K562 (cell line): Measurements from ENCODE around the gene RIMKLA. TPM values are rescaled to one million over a fixed set of nuclear protein-coding genes. Genes with fewer than 3 reads are reported as not detected.

Experiments used
- CHD1 ChIP-seq: fragments of 200-600 bp; sonication (generic); IDR thresholded peaks from one replicate; pipeline ENCODE4 v1.6.1; 2012; ENCODE audit warnings: mild to moderate bottlenecking, moderate library complexity, low read length, inconsistent platforms
- ESRRA ChIP-seq: fragments of 450-650 bp; IDR thresholded peaks from 2 replicates; pipeline ENCODE4 v1.6.1; 2014; ENCODE audit warnings: low read depth, mild to moderate bottlenecking, moderate library complexity, borderline replicate concordance
- ETS1 ChIP-seq: conservative IDR thresholded peaks from 2 replicates; pipeline ENCODE4 v1.6.1; 2011; ENCODE audit warnings: low read depth, mild to moderate bottlenecking, low read length; ENCODE audit not compliant: control insufficient read depth
- FOXM1 ChIP-seq, 2 experiments: fragments of 450-650 bp in 1 of 2; sonication (generic) in 1 of 2; formaldehyde crosslinking in 1 of 2; IDR thresholded peaks; 2 replicates each; pipeline versions ENCODE4 v1.6.1 to v1.9.0; 2017 to 2022; ENCODE audit warnings: low read depth in 2 of 2, mild to moderate bottlenecking in 2 of 2, missing genetic modification reagents in 1 of 2, moderate library complexity in 1 of 2
- HMGXB4 ChIP-seq: sonication (generic); formaldehyde crosslinking; IDR thresholded peaks from 2 replicates; pipeline ENCODE4 v1.8.1; 2023; ENCODE audit warnings: mild to moderate bottlenecking, missing genetic modification reagents
- JUND ChIP-seq, 2 experiments: IDR thresholded peaks; 2 replicates in 1 of 2; 3 replicates in 1 of 2; pipeline ENCODE4 v1.6.1; 2011; ENCODE audit warnings: borderline replicate concordance in 2 of 2, low read depth in 2 of 2, low read length in 2 of 2, improper control_type of control experiment in 1 of 2, missing biosample characterization in 1 of 2, missing genetic modification characterization in 1 of 2, missing genetic modification reagents in 1 of 2
- MAX ChIP-seq: sonication (generic); formaldehyde crosslinking; IDR thresholded peaks from 2 replicates; pipeline ENCODE4 v1.9.0; 2022; ENCODE audit warnings: mild to moderate bottlenecking, missing genetic modification reagents
- MXD1 ChIP-seq: fragments of 250-450 bp; sonication (Bioruptor Pico); IDR thresholded peaks from 2 replicates; pipeline ENCODE4 v1.8.0; 2021; ENCODE audit warnings: borderline replicate concordance, mild to moderate bottlenecking, moderate library complexity; ENCODE audit not compliant: poor library complexity, severe bottlenecking
- PCBP2 ChIP-seq: fragments of 200-400 bp; formaldehyde crosslinking; IDR thresholded peaks from 2 replicates; pipeline ENCODE4 v1.6.1; 2018; ENCODE audit warnings: low read length, low read depth, mild to moderate bottlenecking, moderate library complexity; ENCODE audit not compliant: poor library complexity, severe bottlenecking
- RBM14 ChIP-seq: fragments of 200-400 bp; formaldehyde crosslinking; IDR thresholded peaks from 2 replicates; pipeline ENCODE4 v1.6.1; 2018; ENCODE audit warnings: low read depth, mild to moderate bottlenecking, low read length, moderate library complexity, borderline replicate concordance; ENCODE audit not compliant: insufficient read depth
- TCF7L2 ChIP-seq: fragments of 150-350 bp; IDR thresholded peaks from 2 replicates; pipeline ENCODE4 v1.6.1; 2016; ENCODE audit warnings: low read depth, mild to moderate bottlenecking, low read length, moderate library complexity
- VEZF1 ChIP-seq: fragments of 200-800 bp; sonication (Bioruptor generic); IDR thresholded peaks from 2 replicates; pipeline ENCODE4 v1.6.1; 2017; ENCODE audit warnings: missing genetic modification characterization, missing compliant biosample characterization
- YY1 ChIP-seq, 3 experiments: IDR thresholded peaks; 2 replicates each; pipeline ENCODE4 v1.6.1; 2011; ENCODE audit warnings: low read length in 2 of 3, mild to moderate bottlenecking in 2 of 3, moderate library complexity in 2 of 3, borderline replicate concordance in 1 of 3, control low read depth in 1 of 3, low read depth in 1 of 3; ENCODE audit not compliant: insufficient read depth in 3 of 3, insufficient replicate concordance in 2 of 3, control insufficient read depth in 1 of 3, insufficient read length in 1 of 3; ENCODE audit errors: extremely low read depth in 1 of 3
- ZBTB7A ChIP-seq: IDR thresholded peaks from 2 replicates; pipeline ENCODE4 v1.6.1; 2011; ENCODE audit warnings: low read depth, mild to moderate bottlenecking, low read length, moderate library complexity, borderline replicate concordance; ENCODE audit not compliant: control insufficient read depth
- ZNF583 ChIP-seq: fragments of 250-450 bp; sonication (Bioruptor Pico); IDR thresholded peaks from 2 replicates; pipeline ENCODE4 v1.4.0; 2020
- polyA plus RNA-seq, 8 experiments: library from polyadenylated mRNA; depleted of rRNA in 4 of 8; stranded (reverse) in 5 of 8; unstranded in 3 of 8; fragments of >200 nt; fragmentation: Nextera tagmentation in 2 of 8; fragmentation: Illumina TruSeq in 1 of 8; extraction: Ambion mirVana in 2 of 8; extraction: Trizol in 1 of 8; gene quantifications; 2 replicates each; pipeline versions ENCODE4 v1.2.1 to v1.2.3, GENCODE V29; 2011 to 2014; ENCODE audit warnings: inconsistent platforms in 1 of 8, missing spikeins in 1 of 8
- total RNA-seq, 7 experiments: library from RNA; depleted of rRNA in 6 of 7; stranded (reverse); fragments of >200 nt in 6 of 7; fragmentation: Illumina TruSeq in 2 of 7; extraction: Trizol in 2 of 7; gene quantifications; 2 replicates each; pipeline versions ENCODE4 v1.2.1 to v1.2.3, GENCODE V29; 2011 to 2021; ENCODE audit warnings: low replicate concordance in 1 of 7

Gene RIMKLA
- total and polyA plus RNA-seq, 9 of the 15 experiments (the other 6 are each of a cell fraction or from before 2014, with no cell fraction given): 0.02 TPM; not detected in 8

GRCh38 chr1:42334240-42335049 lies 46.1 kb upstream of the RIMKLA start (continued):
- TF ChIP-seq HMGXB4 (CRISPR knock-in tag) (0 out of 2 replicates have a peak, but pooled peaks have one; percentile 31), RBM14 (0 out of 2 replicates have a peak, but pooled peaks have one; percentile 16), FOXM1 (IDR thresholded peaks at IDR 0.05; ENCODE audit: low read depth) (no peak), FOXM1 (CRISPR knock-in tag; IDR thresholded peaks at IDR 0.05; ENCODE audit: low read depth) (0 out of 2 replicates have a peak, but pooled peaks have one; percentile 16), VEZF1 (CRISPR knock-in tag) (no peak), PCBP2 (no peak), TCF7L2 (no peak), JUND (IDR thresholded peaks at IDR 0.05; ENCODE audit: borderline replicate concordance, low read depth, low read length) (0 out of 2 replicates have a peak, but pooled peaks have one; percentile 28), JUND (tag; IDR thresholded peaks at IDR 0.05; ENCODE audit: borderline replicate concordance, low read depth, low read length) (no peak), CHD1 (peak; percentile 58), YY1 (IDR thresholded peaks at IDR 0.05; ENCODE audit: borderline replicate concordance in 1 of 3, control insufficient read depth in 1 of 3, extremely low read depth in 1 of 3, insufficient read depth in 3 of 3, insufficient read length in 1 of 3, insufficient replicate concordance in 2 of 3, low read depth in 1 of 3, low read length in 2 of 3) (peak in 2 of 3 experiments; percentile 19 to 59), MXD1 (CRISPR knock-in tag) (peak; percentile 46), ZNF583 (no peak), ESRRA (peak; percentile 38; the same call in 1 of the 2 replicates), ETS1 (peak; percentile 65; the same call in 1 of the 2 replicates), ZBTB7A (peak; percentile 74; the same call in 1 of the 2 replicates), MAX (CRISPR knock-in tag) (peak; percentile 86)
